NCI-H446 treated with DMSO at 0.1 percent for 48 hours (cell line): ENCODE measurements around the gene SUPT3H.
"Not testable (repeated sequence)": the region's sequence is repeated elsewhere in the genome, so short reads cannot be mapped to it uniquely, and the experiment has no call there.

ENCODE experiments used
- DNase-seq: peaks from one replicate; lab custom pipeline; 2025; lab: John Stamatoyannopoulos, UW

The SUPT3H gene

GRCh38 chr6:45115696-45116095 lies 262.0 kb downstream of the SUPT3H start:
- no peak for DNase-seq

- no peak for DNase-seq
These were observed 265.0 kb downstream of the SUPT3H start for GRCh38 chr6:45112711-45113110.

- no peak for DNase-seq
These were observed 268.2 kb downstream of the SUPT3H start for GRCh38 chr6:45109551-45109950.

- DNase-seq, result no peak
These were observed 272.4 kb downstream of the SUPT3H start for GRCh38 chr6:45105170-45105820.

GRCh38 chr6:45104429-45104828 lies 273.3 kb downstream of the SUPT3H start:
- DNase-seq, result no peak

GRCh38 chr6:45098256-45098655 lies 279.5 kb downstream of the SUPT3H start:
- DNase-seq, result no peak

GRCh38 chr6:45094831-45095230 lies 282.9 kb downstream of the SUPT3H start:
- DNase-seq, result no peak

- DNase-seq, result no peak
These were observed 285.6 kb downstream of the SUPT3H start for GRCh38 chr6:45092135-45092534.

- DNase-seq, result no peak
These were observed 291.2 kb downstream of the SUPT3H start for GRCh38 chr6:45086360-45087084.

- no peak for DNase-seq
These were observed 293.5 kb downstream of the SUPT3H start for GRCh38 chr6:45084257-45084656.

GRCh38 chr6:45082091-45082490 lies 295.6 kb downstream of the SUPT3H start:
- no peak for DNase-seq

- DNase-seq, result no peak
These were observed 296.1 kb downstream of the SUPT3H start for GRCh38 chr6:45081634-45082033.

- no peak for DNase-seq
These were observed 299.3 kb downstream of the SUPT3H start for GRCh38 chr6:45078432-45078831.

GRCh38 chr6:45076217-45076930 lies 301.4 kb downstream of the SUPT3H start:
- no peak for DNase-seq

- no peak for DNase-seq
These were observed 302.5 kb downstream of the SUPT3H start for GRCh38 chr6:45075246-45075645.

GRCh38 chr6:45074439-45074838 lies 303.3 kb downstream of the SUPT3H start:
- no peak for DNase-seq

GRCh38 chr6:45073771-45074170 lies 304.0 kb downstream of the SUPT3H start:
- DNase-seq, result no peak

- no peak for DNase-seq
These were observed 305.1 kb downstream of the SUPT3H start for GRCh38 chr6:45072673-45073072.

GRCh38 chr6:45072016-45072415 lies 305.7 kb downstream of the SUPT3H start:
- no peak for DNase-seq

- no peak for DNase-seq
These were observed 308.6 kb downstream of the SUPT3H start for GRCh38 chr6:45069091-45069490.

- DNase-seq, result not testable (repeated sequence)
These were observed 310.3 kb downstream of the SUPT3H start for GRCh38 chr6:45067446-45067845.

- not testable (repeated sequence) for DNase-seq
These were observed 315.1 kb downstream of the SUPT3H start for GRCh38 chr6:45062659-45063058.

- DNase-seq, result no peak
These were observed 320.0 kb downstream of the SUPT3H start for GRCh38 chr6:45057711-45058110.
